ENCODE results near the gene EEF1AKMT3.
"Not testable (repeated sequence)": the region's sequence is repeated elsewhere in the genome, so short reads cannot be mapped to it uniquely, and the experiment has no call there.

Gene EEF1AKMT3

DNA sequence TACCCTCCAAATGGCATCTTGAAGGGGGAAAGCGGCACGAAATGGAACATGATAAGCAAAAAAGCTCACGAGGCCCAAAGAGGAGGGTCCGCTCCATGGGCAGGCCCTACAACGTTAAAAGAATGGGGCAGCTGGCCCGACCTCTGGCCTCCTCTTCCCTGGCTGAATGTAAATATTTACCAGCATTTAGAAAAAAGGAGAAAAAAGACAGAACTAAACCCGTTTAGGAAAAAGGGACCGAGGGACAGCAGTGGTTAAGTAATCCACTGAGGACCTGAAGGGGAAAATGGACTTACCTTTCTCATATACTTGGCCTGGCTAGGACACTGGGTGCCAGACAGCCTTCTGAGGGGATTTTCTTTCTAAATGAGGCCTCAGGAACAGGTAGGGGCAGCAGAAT lies 47.7 kb downstream of the EEF1AKMT3 start:
- not testable (repeated sequence) for H2AFZ ChIP-seq (ENCODE audit: low read length, unreplicated experiment); H3K27ac ChIP-seq (ENCODE audit: low read depth, low read length); H3K27me3 ChIP-seq (ENCODE audit: insufficient read depth, low read length); H3K79me2 ChIP-seq (ENCODE audit: control insufficient read depth, insufficient read depth, low read length, unreplicated experiment); H3K4me3 ChIP-seq (ENCODE audit: low read depth, low read length); H3K4me1 ChIP-seq (ENCODE audit: control insufficient read depth, insufficient read depth, low read length, unreplicated experiment)
- H3K36me3 ChIP-seq (ENCODE audit: insufficient read depth, low read length) = peaks cover 21% of the 10 kb centered on the region; the same call in 1 of the 2 replicates

DNA sequence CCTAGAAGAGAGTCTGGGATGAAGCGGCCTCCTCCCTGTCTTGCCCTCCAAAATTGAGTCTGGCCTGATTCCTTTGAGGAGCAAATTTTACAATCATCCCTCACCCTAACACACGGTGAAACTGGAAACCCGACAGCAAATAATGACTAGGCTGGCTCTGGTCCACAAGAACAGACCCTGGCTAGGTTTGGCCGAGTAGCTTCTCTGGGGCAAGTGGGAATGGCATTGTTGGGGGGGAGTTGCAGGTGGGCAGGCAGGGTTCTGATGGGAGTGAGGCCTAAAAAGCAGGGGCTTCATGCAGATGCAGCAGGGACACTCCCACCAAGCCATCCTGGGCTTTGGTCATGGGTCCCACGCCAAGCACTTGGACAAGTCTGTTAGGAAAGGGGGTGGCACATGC lies 48.6 kb downstream of the EEF1AKMT3 start:
- not testable (repeated sequence) for H3K27me3 ChIP-seq (ENCODE audit: insufficient read depth, low read length); H2AFZ ChIP-seq (ENCODE audit: low read length, unreplicated experiment); H3K4me1 ChIP-seq (ENCODE audit: control insufficient read depth, insufficient read depth, low read length, unreplicated experiment); H3K79me2 ChIP-seq (ENCODE audit: control insufficient read depth, insufficient read depth, low read length, unreplicated experiment); H3K27ac ChIP-seq (ENCODE audit: low read depth, low read length); H3K4me3 ChIP-seq (ENCODE audit: low read depth, low read length)
- H3K36me3 ChIP-seq (ENCODE audit: insufficient read depth, low read length) = peaks cover 22% of the 10 kb centered on the region; the same call in 1 of the 2 replicates

DNA sequence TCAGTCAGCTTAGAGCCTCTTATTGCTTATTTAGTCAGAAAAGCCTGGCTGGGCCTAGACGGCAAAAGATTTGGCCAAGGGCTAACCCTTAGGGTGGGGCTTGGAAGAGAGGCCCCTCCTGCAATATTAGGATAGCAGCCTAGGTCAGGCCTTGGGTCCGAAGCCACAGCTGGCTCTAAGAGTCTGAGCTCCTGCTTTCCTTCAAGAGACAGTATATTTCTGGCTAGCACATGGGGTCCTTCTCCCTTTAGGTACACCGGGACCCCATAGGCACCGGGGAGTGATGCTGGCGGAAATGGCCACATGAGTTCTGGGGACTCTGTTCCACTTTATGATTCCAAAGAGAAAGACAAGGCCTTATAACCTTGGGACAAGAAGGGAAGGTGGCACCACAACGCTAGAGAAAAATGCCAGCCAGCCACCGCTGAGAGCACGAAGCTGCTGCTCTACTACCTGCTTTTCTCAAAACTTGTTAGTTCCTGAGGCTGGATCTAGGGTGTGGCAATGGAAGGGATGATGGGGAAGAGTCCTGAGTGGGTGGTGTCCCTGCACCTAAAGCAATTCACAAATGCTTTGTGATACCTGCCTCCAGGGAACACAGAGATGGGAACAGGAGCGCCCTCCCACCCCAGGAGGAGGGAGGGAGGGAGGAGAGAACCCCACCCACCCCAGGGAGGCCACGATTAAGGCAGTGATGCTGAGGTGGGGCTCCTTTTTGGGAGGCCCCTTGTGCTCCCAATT lies 49.2 kb downstream of the EEF1AKMT3 start:
- Histone ChIP-seq H2AFZ (ENCODE audit: low read length, unreplicated experiment) (no peak overlapping the region), H3K4me3 (ENCODE audit: low read depth, low read length) (no peak overlapping the region), H3K4me1 (ENCODE audit: control insufficient read depth, insufficient read depth, low read length, unreplicated experiment) (peaks cover 3% of the 10 kb centered on the region), H3K27me3 (ENCODE audit: insufficient read depth, low read length) (no peaks in the 10 kb centered on the region), H3K36me3 (ENCODE audit: insufficient read depth, low read length) (peaks cover 29% of the 10 kb centered on the region; the same call in 1 of the 2 replicates), H3K27ac (ENCODE audit: low read depth, low read length) (no peak overlapping the region), H3K79me2 (ENCODE audit: control insufficient read depth, insufficient read depth, low read length, unreplicated experiment) (no peaks in the 10 kb centered on the region)

DNA sequence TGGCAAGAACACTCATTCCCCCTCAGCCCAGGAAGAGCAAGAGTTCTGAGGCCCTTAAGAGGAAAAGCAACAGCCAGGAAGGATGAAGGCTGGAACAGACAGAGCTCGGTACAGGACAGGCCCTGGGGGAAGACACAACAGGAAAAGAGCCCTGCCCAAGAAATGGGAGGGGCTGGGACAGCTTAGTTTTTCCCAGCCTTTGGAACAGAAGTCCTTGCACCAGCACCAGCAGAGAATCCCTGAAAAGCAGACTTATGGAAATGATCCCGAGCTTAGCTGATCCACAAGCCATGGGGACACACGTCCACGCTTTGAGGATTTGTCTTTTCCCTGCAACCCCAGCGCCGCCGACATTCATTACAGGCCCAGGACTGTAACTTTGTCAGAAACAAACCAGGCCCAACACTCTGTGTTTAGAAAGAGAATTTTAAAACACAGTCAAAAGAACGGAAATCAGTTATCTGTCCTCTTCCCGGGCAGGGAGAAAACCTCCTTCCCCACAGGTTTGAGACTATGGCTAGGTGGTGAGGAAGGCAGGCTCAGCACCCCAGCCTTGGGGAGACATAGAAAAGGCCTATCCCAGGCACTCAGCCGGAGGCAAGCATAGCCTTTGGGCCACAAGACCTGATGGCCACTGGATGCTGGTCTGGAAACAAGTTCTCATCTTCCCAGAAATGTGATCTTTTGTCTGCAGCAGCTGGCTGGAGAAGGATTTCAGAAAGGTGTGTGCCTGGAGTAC lies 50.1 kb downstream of the EEF1AKMT3 start:
- no peaks in the 10 kb centered on the region for H3K27me3 ChIP-seq (ENCODE audit: insufficient read depth, low read length)
- H2AFZ ChIP-seq (ENCODE audit: low read length, unreplicated experiment) = no peak overlapping the region
- no peak overlapping the region for H3K4me3 ChIP-seq (ENCODE audit: low read depth, low read length)
- H3K27ac ChIP-seq (ENCODE audit: low read depth, low read length) = no peak overlapping the region
- H3K79me2 ChIP-seq (ENCODE audit: control insufficient read depth, insufficient read depth, low read length, unreplicated experiment) = peaks cover 7% of the 10 kb centered on the region
- H3K4me1 ChIP-seq (ENCODE audit: control insufficient read depth, insufficient read depth, low read length, unreplicated experiment) = no peaks in the 10 kb centered on the region
- H3K36me3 ChIP-seq (ENCODE audit: insufficient read depth, low read length) = peaks cover 36% of the 10 kb centered on the region

DNA sequence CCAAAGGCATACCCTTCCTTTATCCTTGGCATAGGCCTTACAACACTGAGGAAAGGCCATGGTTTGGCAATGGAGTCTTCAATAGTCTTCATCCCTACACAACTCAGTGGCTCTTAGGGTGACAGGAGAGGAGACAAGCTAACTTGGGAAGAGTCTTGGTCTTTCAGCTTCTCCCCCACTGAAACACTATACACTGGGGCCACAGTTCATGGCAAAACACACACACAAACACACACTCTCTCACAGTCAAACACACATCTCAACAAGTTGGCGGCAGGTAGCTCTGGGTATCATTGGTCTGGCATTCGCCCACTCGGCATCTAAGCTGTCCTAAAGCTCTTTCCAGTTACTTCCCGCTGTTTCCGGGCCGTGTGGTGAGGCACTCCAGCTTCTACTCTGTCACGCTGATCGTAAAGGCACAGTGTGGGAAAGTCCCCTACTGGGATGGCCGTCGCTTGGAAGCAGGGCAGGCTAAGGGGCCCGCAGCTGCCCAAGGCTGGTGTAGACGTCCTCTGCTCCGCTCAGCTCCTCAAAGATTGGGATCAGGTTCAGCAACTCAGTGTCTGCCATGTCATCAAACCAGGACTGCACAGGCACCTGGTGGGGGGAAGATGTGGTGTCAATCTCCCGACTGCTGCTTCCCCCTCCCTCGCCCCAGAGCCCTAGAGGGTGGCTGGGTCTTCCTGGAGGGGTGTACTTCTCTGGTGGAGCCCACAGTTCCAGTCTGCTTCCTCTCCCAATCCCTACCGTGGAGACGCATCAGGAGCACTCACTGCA lies 50.9 kb downstream of the EEF1AKMT3 start:
- Histone ChIP-seq H3K4me3 (ENCODE audit: low read depth, low read length) (no peak overlapping the region), H2AFZ (ENCODE audit: low read length, unreplicated experiment) (no peak overlapping the region), H3K27me3 (ENCODE audit: insufficient read depth, low read length) (no peaks in the 10 kb centered on the region), H3K27ac (ENCODE audit: low read depth, low read length) (no peak overlapping the region), H3K79me2 (ENCODE audit: control insufficient read depth, insufficient read depth, low read length, unreplicated experiment) (peaks cover 11% of the 10 kb centered on the region), H3K4me1 (ENCODE audit: control insufficient read depth, insufficient read depth, low read length, unreplicated experiment) (no peaks in the 10 kb centered on the region), H3K36me3 (ENCODE audit: insufficient read depth, low read length) (peaks cover 41% of the 10 kb centered on the region)

DNA sequence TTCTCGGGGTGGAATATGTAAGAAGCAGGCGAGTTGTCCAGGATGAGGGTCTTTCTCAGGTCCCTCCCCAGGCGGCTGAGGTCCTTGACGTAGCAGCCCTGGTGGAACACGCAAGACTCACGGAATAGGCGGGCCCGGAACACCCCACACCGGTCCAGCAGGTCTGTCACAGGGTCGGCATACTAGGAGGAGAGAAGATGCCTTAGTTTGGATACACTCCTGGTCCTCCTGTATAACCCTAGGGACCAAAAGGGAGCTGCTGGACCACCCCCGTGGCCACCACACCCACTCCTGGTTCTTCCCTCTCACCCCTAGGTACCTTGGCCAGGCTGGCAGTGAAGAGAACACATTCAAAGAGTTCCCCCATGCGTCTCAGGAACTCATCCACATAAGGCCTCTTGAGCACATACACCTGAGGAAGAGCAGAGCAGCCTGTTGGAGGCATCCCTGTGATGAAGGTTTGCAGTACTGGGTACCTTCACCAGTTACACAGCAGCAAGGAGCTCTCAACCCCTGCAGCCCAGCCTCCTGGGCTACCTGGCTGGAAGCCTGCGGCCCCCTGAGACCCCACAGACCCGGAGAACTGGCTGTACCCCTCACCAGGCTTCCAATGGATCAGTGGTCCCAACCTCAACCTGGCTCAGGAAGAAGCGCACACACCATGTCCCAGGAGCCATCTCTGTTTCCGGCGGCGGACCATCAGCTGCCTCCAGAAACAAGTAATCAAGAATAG lies 51.7 kb downstream of the EEF1AKMT3 start:
- Histone ChIP-seq H3K4me1 (ENCODE audit: control insufficient read depth, insufficient read depth, low read length, unreplicated experiment) (no peaks in the 10 kb centered on the region), H2AFZ (ENCODE audit: low read length, unreplicated experiment) (no peak overlapping the region), H3K36me3 (ENCODE audit: insufficient read depth, low read length) (peaks cover 42% of the 10 kb centered on the region), H3K4me3 (ENCODE audit: low read depth, low read length) (no peak overlapping the region), H3K27me3 (ENCODE audit: insufficient read depth, low read length) (no peaks in the 10 kb centered on the region), H3K27ac (ENCODE audit: low read depth, low read length) (no peak overlapping the region), H3K79me2 (ENCODE audit: control insufficient read depth, insufficient read depth, low read length, unreplicated experiment) (peaks cover 16% of the 10 kb centered on the region)

DNA sequence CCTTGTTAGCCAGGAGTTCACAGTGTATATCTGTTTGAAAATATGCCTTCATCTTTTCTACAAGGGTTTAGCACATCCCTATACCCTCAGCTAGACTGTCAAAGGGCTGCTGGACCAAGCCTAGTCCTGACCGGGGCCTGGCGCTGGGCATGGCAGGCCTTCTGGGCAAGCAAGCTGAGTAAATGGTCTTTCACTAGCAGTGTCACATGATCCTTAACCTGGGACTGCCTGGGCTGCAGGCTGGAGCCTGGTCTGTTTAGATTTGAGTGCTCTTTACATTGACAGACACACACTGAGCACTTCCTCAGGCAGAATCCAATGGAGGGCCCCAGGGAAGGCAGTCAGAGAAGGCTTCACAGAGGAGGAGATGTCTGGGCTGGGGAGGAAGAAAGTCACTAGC lies 53.0 kb downstream of the EEF1AKMT3 start:
- Histone ChIP-seq H3K4me3 (ENCODE audit: low read depth, low read length) (no peak overlapping the region), H3K4me1 (ENCODE audit: control insufficient read depth, insufficient read depth, low read length, unreplicated experiment) (no peaks in the 10 kb centered on the region), H2AFZ (ENCODE audit: low read length, unreplicated experiment) (no peak overlapping the region), H3K36me3 (ENCODE audit: insufficient read depth, low read length) (peaks cover 45% of the 10 kb centered on the region), H3K27me3 (ENCODE audit: insufficient read depth, low read length) (no peaks in the 10 kb centered on the region), H3K79me2 (ENCODE audit: control insufficient read depth, insufficient read depth, low read length, unreplicated experiment) (peaks cover 29% of the 10 kb centered on the region), H3K27ac (ENCODE audit: low read depth, low read length) (no peak overlapping the region)

DNA sequence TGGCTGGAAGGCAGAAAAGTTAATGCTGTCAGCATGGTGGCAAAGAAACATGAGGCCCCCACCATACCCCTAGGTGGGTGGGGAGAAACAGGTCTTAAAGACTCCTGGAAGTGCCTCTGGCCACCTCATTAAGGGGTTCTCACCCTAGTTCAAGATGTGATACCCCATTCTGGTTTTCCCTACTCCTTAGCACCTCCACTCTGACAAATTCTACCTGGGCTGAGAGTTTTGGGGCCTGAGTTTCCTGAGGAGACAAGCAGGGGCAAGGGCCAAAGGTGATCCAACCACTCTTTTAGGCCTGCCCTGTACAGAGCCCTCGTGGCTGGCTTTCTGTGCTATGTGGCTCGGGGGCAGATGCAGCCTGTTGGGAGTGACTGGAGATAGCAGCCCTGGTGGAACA lies 54.0 kb downstream of the EEF1AKMT3 start:
- no peak overlapping the region for H3K4me3 ChIP-seq (ENCODE audit: low read depth, low read length)
- peaks cover 45% of the 10 kb centered on the region for H3K36me3 ChIP-seq (ENCODE audit: insufficient read depth, low read length)
- no peak overlapping the region for H2AFZ ChIP-seq (ENCODE audit: low read length, unreplicated experiment)
- peaks cover under 1% of the 10 kb centered on the region for H3K4me1 ChIP-seq (ENCODE audit: control insufficient read depth, insufficient read depth, low read length, unreplicated experiment)
- peaks cover 35% of the 10 kb centered on the region for H3K79me2 ChIP-seq (ENCODE audit: control insufficient read depth, insufficient read depth, low read length, unreplicated experiment)
- no peak overlapping the region for H3K27ac ChIP-seq (ENCODE audit: low read depth, low read length)
- H3K27me3 ChIP-seq (ENCODE audit: insufficient read depth, low read length) = no peaks in the 10 kb centered on the region

DNA sequence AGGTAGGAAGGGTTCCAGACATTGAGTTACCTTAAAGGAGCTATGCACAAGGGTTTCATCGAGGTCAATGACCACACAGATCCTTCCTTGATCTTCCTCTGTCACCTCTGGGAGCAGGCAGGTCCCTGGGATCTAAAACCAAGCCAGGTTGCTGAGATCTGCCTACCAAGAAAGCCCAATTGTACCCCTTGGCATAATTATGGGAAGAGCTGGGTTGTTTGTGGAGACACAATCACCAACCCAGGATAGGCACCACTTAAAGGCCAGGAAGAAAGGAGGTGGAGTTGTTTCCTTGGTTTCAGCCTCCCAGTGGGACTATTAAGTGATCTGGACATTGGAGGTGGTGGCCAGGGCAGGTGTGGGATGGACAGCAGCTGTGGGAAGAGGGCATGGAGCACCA lies 54.6 kb downstream of the EEF1AKMT3 start:
- Histone ChIP-seq H3K4me3 (ENCODE audit: low read depth, low read length) (no peak overlapping the region), H3K27ac (ENCODE audit: low read depth, low read length) (no peak overlapping the region), H3K79me2 (ENCODE audit: control insufficient read depth, insufficient read depth, low read length, unreplicated experiment) (peaks cover 41% of the 10 kb centered on the region), H3K27me3 (ENCODE audit: insufficient read depth, low read length) (no peaks in the 10 kb centered on the region), H3K4me1 (ENCODE audit: control insufficient read depth, insufficient read depth, low read length, unreplicated experiment) (peaks cover 6% of the 10 kb centered on the region), H3K36me3 (ENCODE audit: insufficient read depth, low read length) (peaks cover 45% of the 10 kb centered on the region), H2AFZ (ENCODE audit: low read length, unreplicated experiment) (no peak overlapping the region)

DNA sequence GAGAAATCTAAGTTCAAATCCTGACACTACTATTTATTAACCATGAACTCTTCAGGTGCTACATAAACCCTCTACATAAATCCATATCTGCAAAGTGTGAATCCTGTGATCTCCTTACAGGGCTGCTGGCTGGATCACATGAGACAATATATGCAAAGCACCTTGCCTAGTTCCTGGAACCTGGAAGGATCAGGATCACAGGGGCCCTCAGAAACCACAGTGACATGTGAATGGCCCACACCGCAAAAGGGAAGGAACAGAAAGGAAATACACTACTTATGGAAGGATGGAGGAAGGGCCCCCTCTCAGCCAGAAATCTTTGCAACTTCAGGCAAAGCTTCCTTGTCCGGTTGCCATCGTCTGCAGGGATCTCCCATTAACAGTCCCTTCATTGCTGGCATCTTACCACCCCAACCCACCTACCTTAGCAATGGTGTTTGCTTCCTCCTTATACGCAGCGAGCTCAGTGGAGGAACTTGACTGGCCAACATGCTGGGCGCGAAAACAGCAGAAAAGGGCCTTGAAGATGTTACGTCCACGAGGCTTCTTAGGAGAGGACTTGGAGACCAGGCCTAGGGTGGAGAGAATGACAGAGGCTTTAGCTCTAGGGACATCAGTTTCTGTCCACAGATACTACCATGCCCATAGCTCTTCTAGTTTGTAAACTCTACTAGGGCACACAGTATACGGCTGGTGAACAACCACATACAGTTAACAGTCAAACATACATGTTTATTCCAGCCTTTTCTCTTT lies 56.8 kb downstream of the EEF1AKMT3 start:
- H3K4me3 ChIP-seq (ENCODE audit: low read depth, low read length) = no peak overlapping the region
- no peaks in the 10 kb centered on the region for H3K27me3 ChIP-seq (ENCODE audit: insufficient read depth, low read length)
- peaks cover 34% of the 10 kb centered on the region for H3K36me3 ChIP-seq (ENCODE audit: insufficient read depth, low read length)
- H2AFZ ChIP-seq (ENCODE audit: low read length, unreplicated experiment) = no peak overlapping the region
- H3K27ac ChIP-seq (ENCODE audit: low read depth, low read length) = no peak overlapping the region
- H3K79me2 ChIP-seq (ENCODE audit: control insufficient read depth, insufficient read depth, low read length, unreplicated experiment) = peaks cover 61% of the 10 kb centered on the region
- peaks cover 24% of the 10 kb centered on the region for H3K4me1 ChIP-seq (ENCODE audit: control insufficient read depth, insufficient read depth, low read length, unreplicated experiment)

Measured in ACC112 (cell line).